Stimulated activated CD8-positive, alpha-beta memory T cell treated with anti-CD3 and anti-CD28 coated beads, Interleukin-4, amount 100 ng/mL, for 48 hours (primary cell): ENCODE results near the gene TASP1.
A peak's percentile ranks its signal among the peaks of the same experiment; 100 is the strongest.
"Not testable (repeated sequence)": the region's sequence is repeated elsewhere in the genome, so short reads cannot be mapped to it uniquely, and the experiment has no call there.

Experiments used
- DNase-seq: peaks from one replicate; pipeline ENCODE4 v3.0.0-alpha.2; 2020

TASP1 gene

DNA sequence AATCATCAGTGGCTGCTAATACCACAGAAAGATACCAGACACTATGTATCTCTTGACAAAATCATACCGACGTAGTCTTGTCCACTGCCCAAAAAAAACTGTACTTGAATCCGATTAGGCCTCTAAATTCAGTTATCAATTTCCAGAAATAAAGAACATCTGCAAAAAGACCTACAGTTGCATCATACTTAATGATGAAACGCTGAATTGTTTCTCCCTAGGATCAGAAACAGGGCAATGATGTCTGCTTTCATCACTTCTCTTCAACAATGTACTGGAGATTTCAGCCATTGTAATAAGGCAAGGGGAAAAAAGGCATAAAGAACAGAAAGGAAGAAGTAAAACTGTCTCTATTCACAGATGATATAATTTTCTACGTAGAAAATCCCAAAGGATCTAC lies 152.0 kb downstream of the TASP1 start:
- DNase-seq, result no peak

DNA sequence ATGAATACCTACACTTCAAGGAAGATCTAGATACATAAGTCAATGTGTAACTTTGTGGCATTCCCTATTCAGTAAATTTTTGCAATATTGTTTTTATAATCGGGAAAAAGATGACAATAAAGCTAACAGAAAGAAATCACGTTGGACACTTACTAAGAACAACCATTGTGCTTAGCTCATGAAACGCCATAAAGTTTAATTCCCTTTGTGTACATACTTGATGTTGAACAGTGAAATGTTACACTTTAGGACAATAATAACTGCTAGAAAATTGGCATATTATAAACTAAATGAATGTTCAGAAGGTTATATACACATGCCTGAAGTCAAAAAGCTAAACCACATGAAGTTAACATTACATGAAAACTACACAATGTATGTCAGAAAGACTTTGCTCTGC lies 153.2 kb downstream of the TASP1 start:
- no peak for DNase-seq

DNA sequence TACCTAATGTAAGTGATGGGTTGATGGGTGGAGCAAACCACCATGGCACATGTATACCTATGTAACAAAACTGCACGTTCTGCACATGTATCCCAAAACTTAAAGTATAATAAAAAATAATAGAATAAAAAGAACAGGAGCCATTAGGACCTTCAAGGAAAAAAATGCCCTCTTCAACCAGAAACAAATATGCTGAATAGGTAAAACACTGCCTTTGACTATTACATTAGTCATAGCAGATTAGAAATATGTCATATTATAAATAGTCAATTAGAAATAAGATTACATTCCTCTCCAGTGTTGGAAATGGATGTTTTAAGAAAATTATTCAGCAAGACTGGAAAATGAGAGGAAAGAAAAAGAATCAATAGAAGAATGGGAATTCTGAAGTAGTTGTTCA lies 153.7 kb downstream of the TASP1 start:
- DNase-seq, result not testable (repeated sequence)

DNA sequence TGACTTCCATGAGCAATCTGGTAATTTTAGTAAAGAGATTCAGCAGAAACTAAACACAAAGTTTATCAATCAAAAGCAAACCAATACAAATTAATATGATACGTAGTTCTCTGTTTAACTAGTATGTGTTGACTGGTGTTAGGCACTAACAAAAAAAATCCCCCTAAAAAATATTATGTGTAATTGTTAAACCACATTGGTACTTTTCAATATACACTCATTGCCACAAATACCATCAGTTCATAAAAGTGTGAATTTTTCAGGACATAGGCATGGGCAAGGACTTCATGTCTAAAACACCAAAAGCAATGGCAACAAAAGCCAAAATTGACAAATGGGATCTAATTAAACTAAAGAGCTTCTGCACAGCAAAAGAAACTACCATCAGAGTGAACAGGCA lies 155.3 kb downstream of the TASP1 start:
- not testable (repeated sequence) for DNase-seq

DNA sequence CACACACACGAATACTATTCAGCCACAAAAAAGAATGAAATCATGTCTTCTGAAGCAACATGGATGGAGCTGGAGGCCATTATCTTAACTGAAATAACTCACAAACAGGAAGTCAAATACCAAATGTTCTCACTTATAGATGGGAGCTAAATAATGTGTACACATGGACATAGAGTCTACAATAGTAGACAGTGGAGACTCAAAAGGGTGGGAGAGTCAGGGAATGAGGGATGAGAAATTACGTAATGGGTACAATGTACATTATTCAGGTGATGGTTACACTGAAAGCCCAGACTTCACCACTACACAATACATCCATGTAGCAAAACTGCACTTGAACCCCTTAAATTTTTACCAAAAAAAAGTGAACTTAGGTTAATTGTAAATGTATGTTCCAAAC lies 160.4 kb downstream of the TASP1 start:
- DNase-seq, result no peak

DNA sequence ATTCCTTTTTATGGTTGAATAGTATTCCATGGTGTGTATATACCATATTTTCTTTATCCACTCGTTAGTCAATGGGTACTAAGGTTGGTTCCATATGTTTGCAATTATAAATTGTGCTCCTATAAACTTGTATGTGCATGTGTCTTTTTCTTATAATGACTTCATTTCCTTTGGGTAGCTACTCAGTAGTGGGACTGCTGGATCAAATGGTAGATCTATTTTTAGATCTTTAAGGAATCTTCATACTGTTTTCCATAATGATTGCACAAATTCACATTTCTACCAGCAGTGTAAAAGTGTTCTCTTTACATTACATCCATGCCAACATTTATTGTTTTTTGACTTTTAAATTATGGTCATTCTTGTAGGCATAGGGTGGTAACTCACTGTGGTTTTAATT lies 164.3 kb downstream of the TASP1 start:
- no peak for DNase-seq

DNA sequence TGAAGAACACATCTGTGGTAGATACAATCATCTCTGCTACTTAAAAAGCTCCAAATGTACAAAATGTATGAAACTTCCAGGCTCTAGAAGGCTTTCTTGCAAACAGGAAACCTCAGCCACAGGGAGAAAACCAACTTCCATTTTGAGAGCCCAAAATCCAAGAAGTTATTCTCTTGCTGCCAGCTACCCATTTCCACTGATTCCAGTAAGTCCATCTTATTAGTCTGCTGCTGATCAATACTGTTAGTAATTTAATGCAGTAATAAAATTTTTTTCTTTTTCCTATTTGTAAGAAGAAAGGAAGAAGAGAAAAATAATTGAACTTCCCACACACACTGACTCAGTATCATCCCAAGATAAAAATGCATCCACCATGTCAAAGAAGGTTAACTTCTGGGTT lies 169.5 kb downstream of the TASP1 start:
- no peak for DNase-seq

DNA sequence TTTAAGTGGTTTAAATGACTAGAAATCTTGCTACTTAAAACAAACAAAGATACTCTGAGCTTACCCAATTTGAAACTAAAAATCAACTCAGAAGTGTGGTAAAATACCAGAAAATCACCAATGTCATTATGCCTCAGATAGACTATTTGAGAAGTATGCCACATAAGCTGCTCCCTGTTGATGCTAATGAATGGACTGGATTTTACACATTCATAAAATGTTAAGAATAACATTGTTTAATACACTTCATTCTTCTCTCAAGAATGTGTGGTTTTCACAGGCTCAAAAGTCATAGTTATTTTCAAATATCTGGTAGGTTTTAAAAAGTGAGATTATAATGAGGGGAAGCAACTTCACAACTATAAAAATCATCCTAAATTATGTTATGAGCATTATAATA lies 170.6 kb downstream of the TASP1 start:
- no peak for DNase-seq

DNA sequence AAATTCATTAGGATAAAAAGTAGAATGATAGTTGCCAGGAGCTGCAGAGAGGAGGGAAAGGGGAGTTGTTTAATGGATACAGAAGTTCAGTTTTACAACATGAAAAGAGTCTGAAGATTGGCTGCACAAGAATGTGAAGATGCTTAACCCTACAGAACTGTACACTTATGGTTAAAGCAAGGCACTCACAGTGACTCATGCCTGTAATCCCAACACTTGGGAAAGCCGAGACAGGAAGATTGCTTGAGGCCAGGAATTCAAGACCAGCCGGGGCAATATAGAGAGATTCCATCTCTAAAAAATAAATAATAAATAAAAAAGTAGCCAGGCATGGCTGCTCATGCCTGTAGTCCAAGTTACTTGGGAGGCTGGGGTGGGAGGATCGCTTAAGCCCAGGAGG lies 174.0 kb downstream of the TASP1 start:
- DNase-seq, result no peak

DNA sequence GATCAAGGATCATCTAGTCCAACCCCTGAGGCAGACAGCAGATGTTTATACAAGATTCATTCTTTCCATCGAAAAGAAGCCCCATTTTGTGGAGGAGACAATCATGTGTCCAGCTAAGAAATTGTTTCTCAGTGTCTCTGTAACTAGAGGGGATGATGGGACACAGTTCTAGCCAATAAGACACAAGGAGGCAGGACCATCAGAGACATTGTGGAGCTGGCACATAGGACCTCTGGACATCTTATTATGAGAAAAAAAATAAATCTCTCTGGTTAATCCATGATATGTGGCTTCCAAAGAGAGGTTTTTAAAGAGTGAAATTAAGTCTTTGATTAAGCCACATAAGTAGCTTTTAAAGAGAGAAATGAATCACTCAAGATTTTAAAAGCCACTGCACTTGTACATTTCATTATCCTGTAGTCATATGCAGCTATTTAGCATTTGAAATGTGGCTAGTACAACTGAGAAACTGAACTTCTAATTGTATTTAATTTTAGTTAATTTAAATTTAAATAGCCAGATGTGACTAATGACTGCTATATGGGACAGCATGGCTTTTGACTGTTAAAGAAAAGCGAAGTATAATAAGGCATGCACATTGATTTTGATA lies 176.8 kb downstream of the TASP1 start:
- DNase-seq, result no peak

DNA sequence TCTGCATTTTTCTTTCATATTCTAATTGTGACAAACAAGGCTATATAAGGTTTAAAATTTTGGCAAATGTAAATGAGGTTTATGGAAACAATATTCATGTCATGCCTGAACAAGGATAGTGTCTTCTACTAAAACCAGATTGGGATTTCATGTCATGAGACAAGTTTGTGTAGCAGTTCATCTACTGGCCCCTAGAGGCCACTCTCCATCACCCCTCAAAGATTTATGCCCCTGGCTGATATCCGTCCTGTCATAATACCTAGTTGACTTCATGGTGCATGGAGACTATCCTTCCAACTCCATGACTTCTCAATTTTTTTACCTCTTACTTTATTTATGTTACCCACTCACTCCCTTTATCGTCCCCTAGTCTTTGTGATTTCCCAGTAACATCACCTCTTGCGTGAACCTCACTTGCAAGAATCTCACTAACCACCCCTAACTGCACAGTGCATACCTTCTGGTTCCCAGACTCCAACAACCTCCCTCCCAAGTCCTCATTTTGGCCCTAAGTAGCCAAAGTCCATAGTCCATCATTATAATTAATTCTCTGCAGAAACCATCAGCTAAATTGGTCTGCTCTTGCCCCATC lies 179.8 kb downstream of the TASP1 start:
- peak; percentile 26 for DNase-seq

DNA sequence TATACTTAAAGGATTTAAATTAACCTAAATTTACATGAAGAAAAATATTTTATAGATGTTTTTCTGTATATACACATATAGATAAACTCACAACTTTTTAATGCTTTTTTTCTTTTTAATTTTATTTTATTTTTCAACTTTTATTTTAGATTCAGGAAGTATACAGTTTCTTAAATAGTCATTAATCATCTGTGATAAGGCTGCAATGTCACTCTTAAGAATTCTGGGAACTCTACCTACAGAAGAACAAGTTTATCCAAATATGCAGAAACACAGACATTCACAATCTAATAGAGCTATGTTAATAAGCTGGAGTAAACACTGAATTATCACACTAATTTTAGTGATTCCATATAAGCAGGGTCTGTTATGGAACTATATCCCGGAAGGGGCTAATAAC lies 181.2 kb downstream of the TASP1 start:
- no peak for DNase-seq

DNA sequence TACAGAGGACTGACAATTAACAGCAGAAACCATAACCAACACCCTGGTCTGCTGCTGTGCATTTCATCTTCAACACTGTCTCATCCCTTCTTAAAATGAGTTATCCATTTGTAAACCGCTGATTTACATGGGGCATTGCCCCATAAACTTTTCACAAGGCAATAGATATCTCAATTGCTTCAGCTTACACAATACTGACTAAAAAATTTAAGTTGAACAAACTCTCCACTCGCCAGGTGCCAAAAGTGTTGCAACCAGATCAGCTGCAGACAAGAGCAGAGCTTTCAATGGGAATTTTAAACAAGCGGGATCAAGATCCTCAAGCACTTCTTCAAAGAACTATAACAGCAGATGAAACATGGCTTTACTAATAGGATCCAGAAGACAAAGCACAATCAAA lies 183.0 kb downstream of the TASP1 start:
- DNase-seq, result no peak

DNA sequence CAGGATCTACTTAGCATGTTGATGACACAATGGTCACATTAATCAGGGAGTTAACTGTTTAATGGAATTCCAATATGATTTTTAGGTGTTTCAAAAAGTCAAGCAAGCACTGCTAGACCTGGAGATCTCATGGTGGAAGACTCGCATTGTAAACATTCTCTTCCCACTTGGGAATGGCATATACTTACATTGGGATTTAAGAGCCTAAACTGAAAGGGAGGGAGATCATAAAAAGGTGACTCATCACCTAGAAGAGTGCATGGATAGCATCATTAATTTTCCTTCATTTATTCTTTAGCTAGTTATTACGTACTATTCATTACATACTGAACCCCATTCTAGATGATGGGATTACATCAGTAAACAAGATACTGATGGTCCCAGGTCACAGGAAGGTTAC lies 185.4 kb downstream of the TASP1 start:
- no peak for DNase-seq

DNA sequence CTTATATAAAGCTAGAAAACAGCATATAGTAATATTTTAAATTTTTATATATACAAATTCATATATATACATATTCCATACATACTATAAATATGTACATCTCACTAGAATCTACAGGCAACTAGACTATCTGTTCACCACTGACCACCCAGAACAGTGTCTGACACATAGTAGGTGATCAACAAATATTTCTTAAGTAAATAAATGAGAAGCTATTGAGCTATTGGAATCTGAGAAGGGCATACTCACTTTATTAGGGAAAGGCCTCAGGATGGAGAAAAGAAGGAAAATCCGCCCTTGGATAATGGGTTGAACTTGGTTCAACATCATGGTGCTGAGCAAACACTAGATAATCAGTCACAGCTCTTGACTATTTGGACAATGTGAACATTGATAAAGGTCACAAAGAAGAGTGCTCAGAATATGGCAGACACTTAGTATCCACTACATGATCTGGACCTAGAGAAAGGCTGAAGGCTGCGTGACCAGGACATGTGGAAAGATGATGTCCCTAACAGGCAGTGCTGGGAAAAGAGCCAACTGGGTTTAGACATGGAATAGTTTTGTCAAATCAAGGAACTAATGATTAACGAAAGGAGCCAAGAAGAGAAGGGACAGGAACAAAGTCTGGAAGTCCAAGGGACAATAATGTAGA lies 186.1 kb downstream of the TASP1 start:
- DNase-seq, result no peak

DNA sequence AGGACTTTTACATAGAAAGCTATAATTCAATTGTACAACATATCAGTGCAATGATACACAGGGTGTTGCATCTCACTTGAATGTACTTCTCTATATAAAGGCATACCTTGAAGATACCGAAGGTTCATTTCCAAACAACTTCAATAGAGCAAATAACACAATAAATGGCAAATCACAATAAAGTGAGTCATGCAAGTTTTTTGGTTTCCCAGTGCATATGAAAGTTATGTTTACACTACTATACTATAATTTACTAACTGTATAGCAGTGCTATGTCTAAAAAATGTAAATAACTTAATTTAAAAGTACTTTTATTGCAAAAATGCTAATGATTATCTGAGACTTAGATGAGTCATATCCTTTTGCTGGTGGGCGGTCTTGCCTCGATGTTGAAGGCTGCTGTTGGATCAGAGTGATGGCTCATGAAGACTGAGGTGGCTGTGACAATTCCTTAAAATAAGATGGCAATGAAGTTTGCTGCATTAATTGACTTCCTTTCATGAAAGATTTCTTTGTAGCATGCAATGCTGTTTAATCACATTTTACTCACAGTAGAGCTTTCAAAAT lies 188.8 kb downstream of the TASP1 start:
- no peak for DNase-seq

DNA sequence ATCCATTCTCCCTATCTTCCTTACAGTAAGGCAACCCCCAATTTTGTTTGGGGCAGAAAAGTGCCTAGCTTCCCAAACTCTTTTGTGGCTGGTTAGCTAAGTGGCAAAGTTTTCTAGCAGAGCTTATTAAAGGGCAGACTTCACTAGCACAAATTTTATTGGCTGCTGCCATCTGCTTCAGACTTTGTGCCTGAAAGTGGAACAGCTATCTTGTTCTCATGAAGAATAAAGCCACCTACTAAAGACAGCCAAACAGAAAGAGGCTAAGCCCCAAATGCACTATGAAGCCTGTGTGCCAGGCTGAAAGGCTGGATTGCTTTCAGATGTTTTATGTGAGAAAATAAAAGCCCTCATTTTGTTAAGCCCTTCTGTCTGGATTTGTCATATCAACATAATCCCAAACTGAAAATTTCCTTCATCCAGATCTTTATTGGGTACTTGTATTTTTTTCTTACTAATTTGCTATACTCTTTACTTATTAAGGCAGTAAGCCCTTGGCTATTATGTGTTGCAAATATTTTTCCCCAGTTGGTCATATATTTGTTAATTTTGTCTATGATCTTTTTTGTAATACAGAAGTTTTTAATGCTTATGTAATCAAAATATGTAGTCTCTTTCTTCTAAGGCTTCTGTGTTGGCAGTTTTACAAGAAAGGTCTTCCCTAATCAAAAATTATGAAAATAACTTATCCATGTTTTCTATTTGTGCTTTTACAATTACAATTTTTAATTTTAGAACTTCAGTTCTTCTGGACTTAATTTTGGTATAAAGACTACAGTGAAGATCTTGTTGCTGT lies 191.1 kb downstream of the TASP1 start:
- DNase-seq, result no peak

DNA sequence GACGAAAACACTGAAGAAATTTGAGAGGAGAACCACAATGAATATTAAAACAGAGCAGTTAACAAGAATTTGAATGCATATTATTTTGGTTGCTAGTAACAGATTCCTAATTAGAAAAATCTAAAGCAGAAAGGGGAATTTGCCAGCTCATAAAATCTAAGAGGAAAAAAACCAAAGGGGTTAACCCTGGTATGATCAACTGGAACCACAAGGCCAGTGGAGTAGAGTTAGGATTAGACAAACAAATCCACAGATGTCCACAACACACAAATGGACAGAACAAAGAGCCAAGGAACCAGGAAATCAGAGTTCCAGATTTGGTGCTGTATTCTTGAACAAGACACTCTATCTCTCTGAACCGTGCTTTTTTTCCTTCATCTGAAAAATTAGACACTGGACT lies 195.0 kb downstream of the TASP1 start:
- DNase-seq, result no peak

DNA sequence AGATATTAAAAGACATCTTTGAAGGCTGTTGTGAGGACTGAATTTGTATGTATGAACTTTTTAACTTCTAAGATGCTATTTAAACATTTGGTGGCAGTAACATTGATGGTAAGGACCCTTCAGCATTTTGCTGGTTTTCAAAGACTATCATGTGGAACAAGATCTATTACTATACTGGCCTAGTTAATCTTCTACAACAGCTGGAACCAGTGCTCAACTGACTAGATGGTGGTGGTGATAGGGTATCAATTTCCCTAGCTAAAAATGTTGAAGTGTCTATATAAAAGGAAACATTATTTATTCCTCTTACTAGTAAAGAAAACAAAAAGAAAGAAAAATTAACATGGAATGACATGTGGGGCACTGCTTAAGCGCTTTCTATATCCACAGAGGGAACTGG lies 195.7 kb downstream of the TASP1 start:
- DNase-seq, result no peak

DNA sequence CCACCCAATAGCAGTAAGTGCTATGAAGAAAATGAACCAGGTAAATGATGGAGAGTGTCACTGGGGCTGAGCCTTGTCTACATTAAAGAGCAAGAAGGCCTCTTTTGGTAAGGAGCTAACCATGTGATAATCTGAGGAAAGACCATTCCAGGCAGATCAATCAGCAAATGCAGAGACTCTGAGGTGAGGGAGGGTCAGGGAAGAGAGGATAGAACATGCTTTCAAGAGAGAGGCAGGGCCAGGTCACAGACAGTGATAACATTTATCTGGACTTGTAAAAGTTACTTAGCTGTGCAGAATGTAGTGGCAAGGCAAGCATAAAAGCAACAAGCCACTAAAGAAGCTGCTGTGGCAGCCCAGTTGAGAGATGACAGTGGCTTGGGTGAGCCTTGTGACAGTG lies 197.3 kb downstream of the TASP1 start:
- no peak for DNase-seq

DNA sequence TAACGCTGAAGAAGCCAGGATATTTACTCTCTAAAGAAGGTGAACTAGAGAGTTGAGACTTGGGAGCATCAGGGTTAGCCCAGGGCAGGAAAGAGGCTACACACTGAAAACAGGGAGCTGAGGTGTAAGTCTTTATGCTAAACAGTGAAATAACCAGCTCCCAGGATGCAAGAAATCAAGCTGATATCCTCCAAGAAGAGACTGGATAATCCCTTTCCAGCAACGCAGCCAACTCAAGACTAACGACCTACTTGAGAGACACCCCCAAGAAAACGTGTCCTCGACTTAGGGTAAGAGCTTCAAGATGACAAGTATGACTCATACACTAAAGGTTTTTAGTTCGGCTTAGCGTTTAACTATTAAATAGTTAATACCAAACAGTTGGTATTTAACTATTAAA lies 202.2 kb downstream of the TASP1 start:
- DNase-seq, result no peak

DNA sequence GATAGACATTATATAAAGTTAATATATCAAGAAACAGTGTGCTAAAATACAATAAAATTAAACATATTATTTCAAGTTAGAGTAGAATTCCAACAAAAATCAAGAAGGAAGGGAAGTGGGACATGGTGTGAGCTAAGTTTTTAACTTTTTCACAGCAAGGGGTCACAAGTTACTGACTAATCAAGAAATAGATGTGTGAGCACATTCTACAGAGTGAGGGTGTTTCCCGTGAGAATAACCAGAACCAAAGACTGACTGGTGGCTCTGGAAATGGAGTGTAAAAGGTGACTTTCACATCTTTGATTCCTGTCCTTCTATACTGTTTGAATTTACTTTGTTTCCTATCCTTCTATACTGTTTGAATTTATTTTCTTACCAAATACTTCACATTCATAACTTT lies 206.6 kb downstream of the TASP1 start:
- no peak for DNase-seq

DNA sequence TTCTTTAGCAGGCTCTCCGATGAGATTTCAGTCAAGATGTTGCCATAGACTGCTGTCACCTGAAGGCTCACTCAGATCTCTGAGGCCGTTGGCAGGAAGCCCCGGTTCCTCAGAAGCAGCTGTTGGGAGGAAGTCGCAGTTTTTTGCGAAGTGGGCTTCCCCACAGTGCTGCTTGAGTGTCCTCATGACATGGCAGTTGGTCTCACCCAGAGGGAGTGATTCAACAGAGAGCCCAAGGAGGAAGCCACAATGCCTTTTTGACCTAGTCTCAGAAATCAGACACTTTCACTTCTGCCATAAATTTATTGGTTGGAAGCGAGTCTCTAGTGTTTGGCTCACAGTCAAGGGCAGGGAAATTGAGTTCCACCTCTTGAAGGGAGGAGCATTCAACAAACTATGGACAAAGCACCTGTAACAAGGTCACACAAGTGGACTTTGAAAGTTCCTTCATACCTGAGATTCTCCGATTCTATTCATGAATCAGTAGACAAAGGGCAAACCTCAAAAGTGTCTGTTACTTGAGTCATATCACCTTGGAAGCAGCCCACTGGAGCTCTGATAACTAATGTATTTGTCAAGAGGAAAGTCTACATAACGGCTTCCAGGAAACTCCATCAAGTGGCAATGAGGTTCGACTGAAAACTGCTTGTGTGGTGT lies 208.3 kb downstream of the TASP1 start:
- DNase-seq, result peak; percentile 65
